Choroid plexus epithelial cell (primary cell): ENCODE data around the gene KCNJ10.

Experiments
- DNase-seq: peaks from one replicate; pipeline ENCODE4 v3.0.0-alpha.2; 2010; ENCODE audit warnings: low read depth
- H3K4me3 ChIP-seq: 2 replicates; pipeline ENCODE4 v1.5.1; 2011; ENCODE audit warnings: low read depth, mild to moderate bottlenecking, control low read depth, low read length, moderate library complexity
- TF ChIP-seq, protein P1 (sequence below): conservative IDR thresholded peaks from 2 replicates; pipeline ENCODE4 v1.5.1; 2011; ENCODE audit warnings: low read depth, mild to moderate bottlenecking, control low read depth, inconsistent platforms, low read length, moderate library complexity

KCNJ10 gene

DNA sequence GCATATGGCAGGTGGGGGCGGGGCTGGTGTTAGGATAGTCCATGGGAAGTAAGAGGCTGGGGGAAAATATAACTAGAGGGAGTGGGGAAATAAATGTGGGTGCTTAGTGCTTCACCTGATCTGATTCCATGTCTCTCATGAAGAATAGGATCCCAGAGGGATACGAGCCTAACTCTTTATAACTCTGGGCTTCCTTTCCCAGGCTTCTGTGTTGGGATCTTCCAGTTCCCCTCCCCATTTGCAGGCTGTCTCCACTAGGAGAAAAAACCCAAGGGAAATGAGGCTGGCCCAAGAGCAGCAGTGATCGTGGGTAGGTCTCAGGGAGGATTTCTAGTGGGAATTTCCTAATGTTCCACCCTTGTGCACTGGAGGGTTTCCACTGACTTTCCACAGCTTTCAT lies 13.0 kb upstream of the KCNJ10 start:
- TF ChIP-seq, protein P1, sequence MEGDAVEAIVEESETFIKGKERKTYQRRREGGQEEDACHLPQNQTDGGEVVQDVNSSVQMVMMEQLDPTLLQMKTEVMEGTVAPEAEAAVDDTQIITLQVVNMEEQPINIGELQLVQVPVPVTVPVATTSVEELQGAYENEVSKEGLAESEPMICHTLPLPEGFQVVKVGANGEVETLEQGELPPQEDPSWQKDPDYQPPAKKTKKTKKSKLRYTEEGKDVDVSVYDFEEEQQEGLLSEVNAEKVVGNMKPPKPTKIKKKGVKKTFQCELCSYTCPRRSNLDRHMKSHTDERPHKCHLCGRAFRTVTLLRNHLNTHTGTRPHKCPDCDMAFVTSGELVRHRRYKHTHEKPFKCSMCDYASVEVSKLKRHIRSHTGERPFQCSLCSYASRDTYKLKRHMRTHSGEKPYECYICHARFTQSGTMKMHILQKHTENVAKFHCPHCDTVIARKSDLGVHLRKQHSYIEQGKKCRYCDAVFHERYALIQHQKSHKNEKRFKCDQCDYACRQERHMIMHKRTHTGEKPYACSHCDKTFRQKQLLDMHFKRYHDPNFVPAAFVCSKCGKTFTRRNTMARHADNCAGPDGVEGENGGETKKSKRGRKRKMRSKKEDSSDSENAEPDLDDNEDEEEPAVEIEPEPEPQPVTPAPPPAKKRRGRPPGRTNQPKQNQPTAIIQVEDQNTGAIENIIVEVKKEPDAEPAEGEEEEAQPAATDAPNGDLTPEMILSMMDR = no peak
- DNase-seq = no peak
- H3K4me3 ChIP-seq = no peak overlapping the region

GRCh38 chr1:160082487-160082886 lies 12.5 kb upstream of the KCNJ10 start:
- TF ChIP-seq, protein P1 = no peak
- DNase-seq = no peak
- H3K4me3 ChIP-seq = no peak overlapping the region

DNA sequence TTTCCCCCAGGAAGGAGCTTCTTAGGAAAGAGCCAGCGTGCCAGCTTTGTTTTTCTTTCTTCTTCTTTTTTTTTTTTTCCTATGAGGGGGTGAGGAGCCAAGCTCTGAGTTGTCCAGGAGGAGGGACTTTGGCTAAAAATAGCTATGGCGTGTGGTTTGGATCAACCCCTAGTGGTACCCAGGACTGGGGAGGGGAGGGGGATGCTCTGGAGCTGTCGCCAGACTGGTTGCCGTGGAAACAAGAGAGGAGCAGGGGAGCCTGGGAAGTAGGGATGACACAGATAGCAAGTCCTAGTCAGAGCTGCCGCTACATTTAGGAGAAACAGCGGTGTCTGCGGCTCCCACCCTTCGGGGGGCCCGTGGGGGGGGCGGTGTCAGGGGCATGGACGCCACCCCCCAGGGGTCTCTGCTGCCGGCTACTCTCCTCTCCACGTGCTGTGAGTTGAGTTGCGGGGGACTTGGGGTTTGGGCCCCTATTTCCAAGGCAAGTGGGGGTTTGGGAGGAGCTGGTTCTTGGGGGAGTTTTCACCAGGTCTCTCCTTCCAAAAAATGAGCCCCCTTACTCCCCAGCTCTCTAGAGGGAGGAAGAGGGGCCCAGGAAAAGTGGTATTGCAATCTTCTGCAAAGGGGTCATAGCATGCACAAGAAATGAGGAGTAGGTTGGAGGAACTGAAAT lies 11.4 kb upstream of the KCNJ10 start, which contains the start of gene KCNJ9:
Gene KCNJ9, plus strand, starts transcription at position 278 of the 676 bp plus-strand sequence. CDS start 2,493 bp downstream, outside the sequence.
- no peak within 1 kb of the TSS for H3K4me3 ChIP-seq
- TF ChIP-seq, protein P1 = no peak
- no peak for DNase-seq

DNA sequence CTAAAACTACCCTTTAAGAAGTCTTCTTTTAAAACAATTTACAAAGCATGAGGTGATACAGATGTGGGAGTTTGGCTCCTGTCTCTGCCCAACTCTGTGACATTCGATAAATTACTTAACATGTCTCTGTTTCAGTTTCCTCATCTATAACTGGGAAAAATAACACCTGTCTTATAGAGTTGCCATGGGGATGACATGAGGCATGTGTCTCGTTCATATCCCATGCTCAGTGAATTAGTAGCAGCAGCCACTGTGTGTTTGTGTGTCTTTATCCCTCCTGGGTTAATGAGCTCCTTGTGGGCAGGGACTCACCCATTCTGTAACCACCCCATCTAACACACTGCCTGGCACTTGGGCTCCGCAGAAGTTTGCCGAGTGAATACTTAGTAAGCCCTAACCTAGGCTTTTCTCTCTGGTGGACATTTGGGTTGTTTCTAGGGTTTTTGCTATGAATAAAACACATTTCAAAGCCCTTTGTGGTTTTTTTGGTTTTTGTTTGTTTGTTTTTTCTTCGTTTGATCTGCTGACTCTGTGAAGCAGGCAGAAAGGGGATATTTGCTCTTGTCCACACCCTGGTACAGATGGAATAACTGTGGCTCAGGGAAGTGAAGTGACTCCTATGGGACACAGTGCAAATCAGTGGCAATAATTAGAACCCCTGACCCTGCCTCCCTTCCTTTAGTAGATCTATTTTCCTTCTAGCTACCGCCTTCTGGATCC lies 10.6 kb upstream of the KCNJ10 start:
- TF ChIP-seq, protein P1 = no peak
- DNase-seq = no peak
- no peak overlapping the region for H3K4me3 ChIP-seq

DNA sequence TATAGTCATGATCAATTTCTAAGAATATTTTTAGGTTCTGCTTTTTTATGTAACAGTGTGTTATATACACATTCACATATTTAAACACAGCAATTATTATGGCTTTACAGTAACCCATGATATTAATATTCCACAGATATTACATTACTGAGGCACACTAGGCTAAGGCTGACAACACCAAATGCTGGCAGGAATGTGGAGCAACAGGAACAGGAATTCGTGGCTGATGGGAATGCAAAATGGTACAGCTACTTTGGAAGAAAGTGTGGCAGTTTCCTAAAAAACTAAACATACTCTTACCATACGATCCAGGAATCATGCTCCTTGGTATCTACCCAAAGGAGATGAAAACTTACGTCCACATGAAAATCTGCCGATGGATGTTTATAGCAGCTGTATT lies 9.5 kb upstream of the KCNJ10 start:
- no peak overlapping the region for H3K4me3 ChIP-seq
- DNase-seq = no peak
- TF ChIP-seq, protein P1 = no peak

- no peak overlapping the region for H3K4me3 ChIP-seq
- TF ChIP-seq, protein P1 = peak; percentile 88
- DNase-seq = peak; percentile 45
Measured at GRCh38 chr1:160078512-160079195, 8.7 kb upstream of the KCNJ10 start.
